ENCODE results near the gene DKK2.

The DKK2 gene

GRCh38 chr4:107035819-107036583 lies at the start of gene DKK2:
TSS of gene DKK2 (minus strand) at chr4:107036313. CDS start at chr4:107035591, 722 bp downstream.
- DNase-seq (ENCODE audit: low read depth in 2 of 2), result no peak

GRCh38 chr4:107077192-107077591 lies 41.1 kb upstream of the DKK2 start:
- no peak for DNase-seq (ENCODE audit: low read depth in 2 of 2)

GRCh38 chr4:107072836-107073736 lies 37.0 kb upstream of the DKK2 start:
- DNase-seq (ENCODE audit: low read depth in 2 of 2), result no peak

- no peak for DNase-seq (ENCODE audit: low read depth in 2 of 2)
Measured at GRCh38 chr4:107071108-107071507, 35.0 kb upstream of the DKK2 start.

- DNase-seq (ENCODE audit: low read depth in 2 of 2), result no peak
Measured at GRCh38 chr4:107069049-107069448, 32.9 kb upstream of the DKK2 start.

GRCh38 chr4:107068116-107068515 lies 32.0 kb upstream of the DKK2 start:
- no peak for DNase-seq (ENCODE audit: low read depth in 2 of 2)

- no peak for DNase-seq (ENCODE audit: low read depth in 2 of 2)
Measured at GRCh38 chr4:107066621-107067020, 30.5 kb upstream of the DKK2 start.

GRCh38 chr4:107065201-107065600 lies 29.1 kb upstream of the DKK2 start:
- no peak for DNase-seq (ENCODE audit: low read depth in 2 of 2)

GRCh38 chr4:107060388-107060787 lies 24.3 kb upstream of the DKK2 start:
- DNase-seq (ENCODE audit: low read depth in 2 of 2), result no peak

GRCh38 chr4:107058828-107059227 lies 22.7 kb upstream of the DKK2 start:
- DNase-seq (ENCODE audit: low read depth in 2 of 2), result no peak

- no peak for DNase-seq (ENCODE audit: low read depth in 2 of 2)
Measured at GRCh38 chr4:107050525-107051135, 14.5 kb upstream of the DKK2 start.

GRCh38 chr4:107046261-107046660 lies 10.1 kb upstream of the DKK2 start:
- no peak for DNase-seq (ENCODE audit: low read depth in 2 of 2)

GRCh38 chr4:107044170-107044569 lies 8.1 kb upstream of the DKK2 start:
- no peak for DNase-seq (ENCODE audit: low read depth in 2 of 2)

- no peak for DNase-seq (ENCODE audit: low read depth in 2 of 2)
Measured at GRCh38 chr4:107037199-107037584, 1.1 kb upstream of the DKK2 start.

GRCh38 chr4:107036584-107037198 lies 578 bp upstream of the DKK2 start:
- DNase-seq (ENCODE audit: low read depth in 2 of 2), result no peak

- no peak for DNase-seq (ENCODE audit: low read depth in 2 of 2)
Measured at GRCh38 chr4:107034996-107035818, 906 bp downstream of the DKK2 start.

GRCh38 chr4:107034091-107034995 lies 1.8 kb downstream of the DKK2 start:
- no peak for DNase-seq (ENCODE audit: low read depth in 2 of 2)

GRCh38 chr4:107027379-107027778 lies 8.7 kb downstream of the DKK2 start:
- no peak for DNase-seq (ENCODE audit: low read depth in 2 of 2)

- no peak for DNase-seq (ENCODE audit: low read depth in 2 of 2)
Measured at GRCh38 chr4:107018344-107018735, 17.8 kb downstream of the DKK2 start.
